GM12874 (cell line): ENCODE data around the gene NRDE2.

ENCODE experiments used
- CTCF ChIP-seq: IDR thresholded peaks from 2 replicates; pipeline ENCODE4 v1.5.1; 2011; ENCODE audit warnings: low read depth, mild to moderate bottlenecking, control low read depth, low read length, moderate library complexity; ENCODE audit not compliant: insufficient read depth

Gene NRDE2

DNA sequence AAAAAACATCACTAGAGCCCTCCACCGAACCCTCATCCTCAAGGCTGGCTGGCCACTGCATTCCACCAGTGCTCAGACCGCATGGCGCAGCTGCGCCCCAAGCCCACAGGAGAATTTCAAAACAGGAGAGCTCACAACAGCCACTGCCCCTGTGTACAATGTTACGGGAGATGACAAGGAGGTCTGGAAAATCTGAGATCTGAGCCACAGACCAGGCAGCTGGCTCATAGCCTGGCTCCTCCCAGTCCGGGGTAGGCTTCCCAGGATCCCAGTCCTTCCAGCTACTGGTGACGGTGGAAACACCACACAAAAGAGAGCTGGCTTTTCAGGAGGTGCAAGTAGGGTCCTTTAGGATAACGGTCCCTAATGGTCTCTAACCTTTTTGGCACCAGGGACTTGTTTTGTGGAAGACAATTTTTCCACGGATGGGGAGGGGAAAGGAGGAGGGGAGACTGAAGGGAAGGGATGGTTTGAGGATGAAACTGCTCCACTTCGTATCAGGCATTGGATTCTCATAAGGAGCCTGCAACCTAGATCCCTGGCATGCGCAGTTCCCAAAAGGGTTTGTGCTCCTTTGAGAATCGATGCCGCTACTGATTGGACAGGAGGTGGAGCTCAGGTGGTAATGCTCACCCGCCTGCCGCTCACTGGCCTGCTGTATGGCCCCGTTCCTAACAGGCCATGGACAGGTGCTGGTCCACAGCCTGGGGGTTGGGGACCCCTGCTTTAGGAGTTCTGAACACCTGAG is 23.0 kb upstream of the NRDE2 start:
- TF ChIP-seq CTCF, result no peak

DNA sequence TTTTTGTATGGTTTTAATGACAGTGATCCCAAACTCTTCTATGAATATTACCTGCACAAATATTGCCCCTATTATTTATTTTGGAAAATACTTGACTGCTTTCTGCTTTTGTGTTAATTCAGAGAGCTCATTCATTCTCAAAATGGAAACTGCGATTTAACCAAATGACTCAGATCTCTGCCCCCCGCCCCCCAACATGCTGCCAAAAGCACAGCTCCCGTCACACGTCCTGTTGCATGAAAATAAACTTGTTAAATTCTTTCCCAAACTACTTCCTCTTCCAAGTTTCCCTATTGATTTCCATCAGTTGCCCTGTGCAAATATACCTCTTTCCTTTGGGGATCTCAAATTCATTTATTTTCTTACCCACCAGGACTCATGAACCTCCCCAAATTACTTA is 18.0 kb upstream of the NRDE2 start:
- TF ChIP-seq CTCF, result no peak

DNA sequence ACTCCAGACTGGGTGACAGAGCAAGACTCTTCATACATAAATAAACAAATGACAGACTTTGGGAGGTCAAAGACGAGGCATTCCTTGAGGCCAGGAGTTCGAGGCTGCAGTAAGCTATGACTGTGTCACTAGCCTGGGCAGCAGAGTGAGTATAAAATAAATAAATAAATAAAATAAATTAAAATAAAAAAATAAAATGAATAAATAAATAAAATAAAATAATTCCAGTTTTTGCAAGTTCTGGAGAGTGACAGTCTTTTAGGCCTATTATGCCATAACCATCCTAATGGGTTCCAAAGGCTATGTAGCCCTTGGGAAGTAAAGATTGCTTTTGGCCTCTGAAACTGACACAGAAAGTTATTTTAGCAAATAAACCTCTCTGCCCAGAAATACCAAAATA is 16.5 kb upstream of the NRDE2 start:
- TF ChIP-seq CTCF, result no peak

GRCh38 chr14:90345239-90345557 is 13.5 kb upstream of the NRDE2 start:
- no peak for TF ChIP-seq CTCF

GRCh38 chr14:90344331-90345238 is 12.8 kb upstream of the NRDE2 start:
- no peak for TF ChIP-seq CTCF

- no peak for TF ChIP-seq CTCF
These were observed 10.6 kb upstream of the NRDE2 start for GRCh38 chr14:90342327-90342726.

- no peak for TF ChIP-seq CTCF
These were observed 10.0 kb upstream of the NRDE2 start for GRCh38 chr14:90341784-90342183.
